GM08714 (cell line): ENCODE measurements around the gene KCNJ2.

Experiments used
- H3K4me3 ChIP-seq: fragments of 200-500 bp; sonication (Bioruptor generic); 2 replicates; pipeline ENCODE4 v1.5.1; 2014; ENCODE audit warnings: mild to moderate bottlenecking, low read length, inconsistent platforms
- ZNF274 ChIP-seq: IDR thresholded peaks from 2 replicates; pipeline ENCODE4 v1.6.1; 2012; ENCODE audit warnings: mild to moderate bottlenecking, low read depth, low read length

The KCNJ2 gene

GRCh38 chr17:70205401-70205800 lies 36.1 kb downstream of the KCNJ2 start:
- no peak overlapping the region for H3K4me3 ChIP-seq
- TF ChIP-seq ZNF274 = no peak

GRCh38 chr17:70206361-70207010 lies 37.2 kb downstream of the KCNJ2 start:
- H3K4me3 ChIP-seq = no peak overlapping the region
- TF ChIP-seq ZNF274 = no peak

DNA sequence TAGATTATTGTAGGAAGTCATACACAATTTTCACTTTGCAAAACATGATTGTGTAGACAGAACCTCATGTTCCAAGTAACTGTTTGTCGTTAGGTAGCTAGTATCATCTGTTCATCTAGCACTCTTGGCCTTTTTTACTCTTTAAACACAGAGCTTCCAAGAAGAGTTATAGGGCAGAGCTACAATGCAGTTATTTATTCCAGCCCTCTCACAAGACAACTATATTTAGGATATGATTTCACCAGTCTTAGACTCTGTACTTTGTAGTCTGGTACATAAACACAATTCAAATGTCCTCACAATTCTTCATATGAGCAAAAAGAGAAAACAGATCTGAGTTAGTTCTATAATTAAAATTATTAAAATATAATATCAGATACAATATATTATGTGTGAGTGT lies 37.9 kb downstream of the KCNJ2 start:
- no peak for TF ChIP-seq ZNF274
- no peak overlapping the region for H3K4me3 ChIP-seq

DNA sequence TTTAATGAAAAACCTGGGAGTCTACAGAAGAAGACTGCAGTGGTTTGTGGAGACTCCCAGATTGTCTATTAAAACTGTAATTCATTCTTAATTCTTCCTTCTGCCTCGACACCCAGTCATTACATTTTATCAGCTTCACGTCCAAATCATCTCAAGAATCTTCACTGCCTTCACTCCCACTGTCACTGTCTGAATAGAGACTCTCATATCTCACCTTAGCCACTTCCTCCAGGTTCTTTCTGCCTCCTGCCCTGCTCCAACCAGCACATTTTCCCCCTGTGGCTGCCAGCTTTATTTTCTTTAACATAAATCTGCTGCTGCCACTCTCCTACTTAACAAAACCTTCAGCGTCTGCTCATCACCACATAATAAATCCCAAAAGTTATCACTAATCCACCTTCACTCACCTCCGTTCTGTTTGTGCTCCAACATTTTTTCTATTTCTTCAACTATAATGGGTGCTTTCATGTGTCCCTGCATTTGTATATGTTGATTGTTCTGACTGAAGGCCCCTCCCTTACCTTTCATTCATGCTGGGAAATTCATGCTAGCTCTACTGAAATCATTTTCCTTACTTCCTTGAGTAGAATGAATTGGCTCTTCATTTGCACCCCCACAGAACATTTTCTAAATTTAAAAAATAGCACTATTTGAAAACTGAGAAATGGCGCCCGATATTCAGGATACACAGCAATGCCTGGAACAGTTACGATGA lies 38.9 kb downstream of the KCNJ2 start:
- no peak overlapping the region for H3K4me3 ChIP-seq
- no peak for TF ChIP-seq ZNF274

GRCh38 chr17:70208825-70209555 lies 39.7 kb downstream of the KCNJ2 start:
- TF ChIP-seq ZNF274 = no peak
- H3K4me3 ChIP-seq = no peak overlapping the region

GRCh38 chr17:70215656-70216055 lies 46.3 kb downstream of the KCNJ2 start:
- TF ChIP-seq ZNF274 = no peak
- no peak overlapping the region for H3K4me3 ChIP-seq

- no peak overlapping the region for H3K4me3 ChIP-seq
- TF ChIP-seq ZNF274 = no peak
These were observed 48.2 kb downstream of the KCNJ2 start for GRCh38 chr17:70217571-70217970.

DNA sequence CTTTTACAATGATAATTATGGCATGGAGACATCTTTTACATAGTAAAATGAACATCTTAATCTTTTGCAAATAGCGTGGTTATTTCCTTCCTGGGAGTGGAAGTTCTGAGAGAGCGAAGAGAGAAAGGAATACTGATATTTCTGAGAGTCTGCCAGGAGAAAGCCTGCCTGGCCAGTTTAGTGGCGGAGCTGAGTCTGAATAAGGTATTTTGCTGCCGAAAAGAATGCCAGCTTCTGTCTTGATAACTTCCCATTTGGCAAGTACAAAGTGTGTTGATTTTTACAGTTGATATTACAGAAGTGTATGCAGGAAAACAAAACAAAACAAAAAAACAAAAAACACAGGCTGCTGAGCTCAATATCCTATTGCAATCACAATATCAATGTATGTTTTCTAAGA lies 55.9 kb downstream of the KCNJ2 start:
- H3K4me3 ChIP-seq = no peak overlapping the region
- TF ChIP-seq ZNF274 = no peak
